HUES48 (cell line): ENCODE results near the gene TJAP1.
A peak's percentile ranks its signal among the peaks of the same experiment; 100 is the strongest.
"Not testable (repeated sequence)": the region's sequence is repeated elsewhere in the genome, so short reads cannot be mapped to it uniquely, and the experiment has no call there.

Source experiments
- H3K27ac ChIP-seq: one replicate; pipeline ENCODE4 v1.7.0; 2013; ENCODE audit warnings: low read depth, low read length, inconsistent platforms
- H3K27me3 ChIP-seq: 2 replicates; pipeline ENCODE4 v1.6.1; 2013; ENCODE audit warnings: mild to moderate bottlenecking, low read length; ENCODE audit not compliant: control insufficient read depth, insufficient read depth
- H3K36me3 ChIP-seq: 2 replicates; pipeline ENCODE4 v1.6.1; 2013; ENCODE audit warnings: low read length; ENCODE audit not compliant: control insufficient read depth, insufficient read depth
- H3K4me1 ChIP-seq: 2 replicates; pipeline ENCODE4 v1.6.1; 2013; ENCODE audit warnings: mild to moderate bottlenecking, low read length; ENCODE audit not compliant: control insufficient read depth, insufficient read depth
- H3K4me3 ChIP-seq: 2 replicates; pipeline ENCODE4 v1.5.1; 2013; ENCODE audit warnings: mild to moderate bottlenecking, low read depth, low read length
- H3K9ac ChIP-seq: 2 replicates; pipeline ENCODE4 v1.6.1; 2013; ENCODE audit warnings: mild to moderate bottlenecking, low read depth, low read length, moderate library complexity
- H3K9me3 ChIP-seq: 2 replicates; pipeline ENCODE4 v1.6.1; 2013; ENCODE audit warnings: low read length; ENCODE audit not compliant: control insufficient read depth, insufficient read depth

TJAP1 gene

GRCh38 chr6:43467265-43467664 lies 10.1 kb upstream of the TJAP1 start:
- H3K27me3 ChIP-seq, H3K4me1 ChIP-seq: not testable (repeated sequence)

DNA sequence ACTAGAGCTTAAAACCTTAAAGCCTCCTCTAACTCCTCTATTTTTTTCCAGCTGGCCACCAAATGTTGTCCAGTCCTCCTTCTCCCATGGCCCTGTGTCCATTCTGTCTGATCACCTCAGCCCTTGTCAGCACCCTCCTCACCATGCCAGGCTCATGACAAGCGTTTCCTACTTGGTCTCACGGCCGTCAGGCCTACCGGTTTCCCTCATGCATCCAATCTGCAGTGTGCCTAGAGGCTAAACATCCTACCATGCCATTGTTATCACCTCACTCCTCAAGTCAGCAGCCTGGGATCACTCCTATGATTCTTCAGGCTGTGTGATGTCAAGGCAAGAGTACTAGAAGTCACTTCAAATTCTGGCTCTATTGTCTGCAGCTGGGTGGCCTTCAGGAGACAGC lies 9.6 kb upstream of the TJAP1 start:
- H3K9ac ChIP-seq: no peak overlapping the region
- no peaks in the 10 kb centered on the region for H3K36me3 ChIP-seq
- H3K9me3 ChIP-seq: no peaks in the 10 kb centered on the region
- H3K4me3 ChIP-seq: no peak overlapping the region
- no peak overlapping the region for H3K27ac ChIP-seq
- no peaks in the 10 kb centered on the region for H3K27me3 ChIP-seq
- 0 out of 2 replicates have a peak, but pooled peaks cover 9% of the 10 kb centered on the region for H3K4me1 ChIP-seq

More at GRCh38 chr6:43467265-43467664, 10.1 kb upstream of the TJAP1 start:
- not testable (repeated sequence) for H3K9me3 ChIP-seq, H3K4me3 ChIP-seq, H3K9ac ChIP-seq, H3K27ac ChIP-seq, H3K36me3 ChIP-seq

GRCh38 chr6:43468240-43468639 lies 9.1 kb upstream of the TJAP1 start:
- H3K36me3 ChIP-seq: no peaks in the 10 kb centered on the region
- H3K9me3 ChIP-seq: no peaks in the 10 kb centered on the region
- no peak overlapping the region for H3K27ac ChIP-seq
- no peak overlapping the region for H3K4me3 ChIP-seq
- H3K4me1 ChIP-seq: 0 out of 2 replicates have a peak, but pooled peaks cover 9% of the 10 kb centered on the region
- H3K9ac ChIP-seq: no peak overlapping the region
- no peaks in the 10 kb centered on the region for H3K27me3 ChIP-seq

DNA sequence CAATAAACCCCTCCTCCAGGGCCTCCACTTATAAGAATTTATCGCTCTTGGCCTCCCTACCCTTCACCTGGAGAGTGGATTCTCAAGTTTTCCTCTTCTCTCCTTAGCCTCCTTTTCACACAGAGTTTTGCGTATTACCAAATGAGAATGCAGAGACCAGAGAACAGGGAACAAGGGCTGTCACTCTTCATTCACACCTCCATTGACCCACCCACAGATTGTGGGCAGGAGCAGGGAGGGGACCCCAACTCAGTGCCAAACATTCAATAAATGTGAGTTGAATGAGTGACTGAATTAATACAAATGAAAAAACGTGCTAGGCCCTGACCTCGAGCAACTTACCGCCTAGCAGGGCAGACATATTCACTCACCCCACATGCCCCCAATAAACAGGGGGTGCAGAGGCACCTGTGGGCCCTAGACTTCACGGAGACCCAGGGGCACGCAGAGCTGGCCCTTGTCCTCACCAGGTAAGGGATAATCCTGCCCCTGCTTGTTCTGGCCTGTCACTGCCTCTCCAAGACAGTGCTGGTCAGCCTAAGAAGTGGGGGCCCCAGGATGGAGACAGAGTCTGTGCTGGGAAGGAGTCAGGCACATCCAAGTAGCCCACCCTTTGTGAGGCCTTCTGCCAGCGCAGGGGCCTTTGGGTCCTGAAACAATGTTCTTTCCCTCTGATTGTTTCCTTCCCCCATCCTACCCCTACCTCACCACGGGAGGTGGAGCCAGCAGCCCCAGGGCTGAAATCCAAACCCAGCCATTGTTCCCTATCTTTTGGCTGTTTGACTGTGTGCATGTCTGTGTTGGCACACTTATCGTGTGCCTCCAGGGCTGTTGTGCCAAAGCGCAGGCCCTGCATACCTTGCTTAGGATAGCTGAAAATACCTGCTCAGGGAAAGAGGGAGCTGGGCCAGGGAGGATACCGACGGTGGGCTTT lies 8.4 kb upstream of the TJAP1 start:
- Histone ChIP-seq H3K4me1 (0 out of 2 replicates have a peak, but pooled peaks cover 9% of the 10 kb centered on the region), H3K36me3 (no peaks in the 10 kb centered on the region), H3K27me3 (no peaks in the 10 kb centered on the region), H3K4me3 (no peak overlapping the region), H3K27ac (no peak overlapping the region), H3K9ac (no peak overlapping the region), H3K9me3 (no peaks in the 10 kb centered on the region)

DNA sequence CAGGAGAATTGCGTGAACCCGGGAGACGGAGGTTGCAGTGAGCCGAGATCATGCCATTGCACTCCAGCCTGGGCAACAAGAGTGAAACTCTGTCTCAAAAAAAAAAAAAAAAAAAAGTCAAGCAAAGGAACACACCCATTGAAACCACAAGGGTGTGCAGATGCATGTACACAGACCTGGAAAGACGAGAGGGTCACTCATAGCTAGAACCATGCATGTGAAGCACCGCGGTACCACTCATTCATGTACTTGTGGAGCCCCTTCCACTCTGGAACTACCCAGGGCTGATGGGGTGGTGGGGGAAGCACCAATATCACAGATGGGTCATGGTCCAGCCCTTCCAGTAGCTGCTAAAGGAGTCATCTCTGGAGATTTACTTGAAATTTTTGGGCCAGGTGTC lies 7.4 kb upstream of the TJAP1 start:
- H3K9me3 ChIP-seq: no peaks in the 10 kb centered on the region
- H3K4me1 ChIP-seq: 0 out of 2 replicates have a peak, but pooled peaks cover 9% of the 10 kb centered on the region
- H3K36me3 ChIP-seq: no peaks in the 10 kb centered on the region
- H3K27ac ChIP-seq: no peak overlapping the region
- H3K4me3 ChIP-seq: no peak overlapping the region
- H3K9ac ChIP-seq: no peak overlapping the region
- no peaks in the 10 kb centered on the region for H3K27me3 ChIP-seq

- no peak overlapping the region for H3K4me3 ChIP-seq
- H3K36me3 ChIP-seq: no peaks in the 10 kb centered on the region
- H3K27me3 ChIP-seq: no peaks in the 10 kb centered on the region
- no peak overlapping the region for H3K9ac ChIP-seq
- 0 out of 2 replicates have a peak, but pooled peaks cover 9% of the 10 kb centered on the region for H3K4me1 ChIP-seq
- no peak overlapping the region for H3K27ac ChIP-seq
- no peaks in the 10 kb centered on the region for H3K9me3 ChIP-seq
Observed at GRCh38 chr6:43471399-43471798, 6.0 kb upstream of the TJAP1 start.

GRCh38 chr6:43472515-43472914 lies 4.9 kb upstream of the TJAP1 start:
- H3K27ac ChIP-seq: no peak overlapping the region
- H3K36me3 ChIP-seq: no peaks in the 10 kb centered on the region
- no peaks in the 10 kb centered on the region for H3K27me3 ChIP-seq
- H3K4me3 ChIP-seq: no peak overlapping the region
- H3K4me1 ChIP-seq: peaks cover 12% of the 10 kb centered on the region; the same call in 1 of the 2 replicates
- H3K9me3 ChIP-seq: no peaks in the 10 kb centered on the region
- no peak overlapping the region for H3K9ac ChIP-seq

DNA sequence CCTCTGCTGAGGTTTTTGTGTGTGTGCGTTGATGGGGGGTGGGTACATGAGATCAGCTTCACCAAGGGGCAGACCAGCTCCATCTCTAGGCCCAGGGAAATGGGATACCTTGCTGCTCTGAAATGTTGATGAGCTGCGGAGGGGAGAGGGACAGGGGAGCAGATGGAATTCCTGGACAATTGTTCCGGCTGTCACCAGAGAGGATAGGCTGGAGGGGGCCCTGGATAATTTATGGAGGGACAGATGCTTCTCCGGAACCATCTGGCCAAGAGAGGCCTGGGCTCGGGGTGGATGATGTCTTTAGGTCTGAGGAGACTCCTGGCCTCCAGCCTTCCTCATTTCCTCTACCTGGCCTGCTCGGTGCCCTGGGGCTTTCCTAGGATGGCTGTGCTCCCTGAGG lies 1.9 kb upstream of the TJAP1 start:
- no peak overlapping the region for H3K27ac ChIP-seq
- 0 out of 2 replicates have a peak, but pooled peaks cover 4% of the 10 kb centered on the region for H3K36me3 ChIP-seq
- H3K9me3 ChIP-seq: no peaks in the 10 kb centered on the region
- H3K4me1 ChIP-seq: peaks cover 10% of the 10 kb centered on the region
- H3K27me3 ChIP-seq: no peaks in the 10 kb centered on the region
- H3K4me3 ChIP-seq: no peak overlapping the region
- H3K9ac ChIP-seq: no peak overlapping the region

DNA sequence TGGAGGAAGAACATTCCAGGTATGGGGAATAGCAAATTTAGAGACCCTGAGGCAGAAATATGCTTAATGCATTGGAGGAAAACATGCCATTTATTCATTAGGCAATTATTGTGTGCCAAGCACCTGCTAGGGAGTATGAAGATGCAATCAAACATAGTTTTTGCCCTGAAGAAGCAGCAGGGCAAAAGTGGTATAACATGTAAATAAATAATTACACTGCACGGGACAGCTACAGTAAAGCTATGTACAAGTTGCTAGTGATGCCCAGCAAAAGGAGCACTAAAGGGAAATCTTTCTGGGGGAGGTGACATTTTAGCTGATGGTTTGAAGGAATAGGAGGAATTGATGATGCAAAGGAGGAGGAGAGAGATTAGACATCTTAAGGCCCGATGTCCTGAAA lies 624 bp upstream of the TJAP1 start:
- peak overlapping the region; percentile 65 for H3K4me3 ChIP-seq
- H3K27me3 ChIP-seq: no peaks in the 10 kb centered on the region
- 0 out of 2 replicates have a peak, but pooled peaks cover 4% of the 10 kb centered on the region for H3K36me3 ChIP-seq
- no peaks in the 10 kb centered on the region for H3K9me3 ChIP-seq
- no peak overlapping the region for H3K27ac ChIP-seq
- H3K9ac ChIP-seq: no peak overlapping the region
- peaks cover 17% of the 10 kb centered on the region for H3K4me1 ChIP-seq

- H3K36me3 ChIP-seq: 0 out of 2 replicates have a peak, but pooled peaks cover 4% of the 10 kb centered on the region
- no peaks in the 10 kb centered on the region for H3K27me3 ChIP-seq
- peaks cover 26% of the 10 kb centered on the region for H3K4me1 ChIP-seq
- H3K9ac ChIP-seq: peak overlapping the region; percentile 26
- no peaks in the 10 kb centered on the region for H3K9me3 ChIP-seq
- H3K4me3 ChIP-seq: peak overlapping the region; percentile 65
- no peak overlapping the region for H3K27ac ChIP-seq
Observed at GRCh38 chr6:43478008-43478372, 620 bp downstream of the TJAP1 start.

- Histone ChIP-seq H3K9ac (no peak overlapping the region), H3K27me3 (no peaks in the 10 kb centered on the region), H3K4me1 (peaks cover 26% of the 10 kb centered on the region), H3K4me3 (no peak overlapping the region), H3K27ac (peak overlapping the region; percentile 64), H3K36me3 (0 out of 2 replicates have a peak, but pooled peaks cover 4% of the 10 kb centered on the region), H3K9me3 (no peaks in the 10 kb centered on the region)
Observed at GRCh38 chr6:43481075-43481474, 3.7 kb downstream of the TJAP1 start.
